ENCODE data around the gene VPS52.

DNA sequence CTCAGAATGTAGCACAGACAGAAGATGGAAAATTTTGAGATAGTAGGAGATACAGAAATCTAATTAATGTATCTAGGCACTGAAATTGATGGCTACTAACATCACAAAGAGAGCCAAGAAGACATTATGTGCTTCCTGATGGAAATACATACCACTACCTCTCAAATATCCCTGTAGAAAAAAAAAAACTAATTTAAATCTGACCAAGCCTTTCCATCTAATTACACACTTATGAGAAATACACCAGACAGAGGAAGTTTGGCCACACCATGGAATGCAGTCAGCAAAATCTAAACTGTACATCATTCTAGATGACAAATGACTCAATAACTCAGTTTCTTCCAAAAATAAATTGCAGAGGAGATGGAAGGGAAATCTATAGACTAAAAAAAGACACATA lies 18.9 kb downstream of the VPS52 start:
- TF ChIP-seq, protein P1, sequence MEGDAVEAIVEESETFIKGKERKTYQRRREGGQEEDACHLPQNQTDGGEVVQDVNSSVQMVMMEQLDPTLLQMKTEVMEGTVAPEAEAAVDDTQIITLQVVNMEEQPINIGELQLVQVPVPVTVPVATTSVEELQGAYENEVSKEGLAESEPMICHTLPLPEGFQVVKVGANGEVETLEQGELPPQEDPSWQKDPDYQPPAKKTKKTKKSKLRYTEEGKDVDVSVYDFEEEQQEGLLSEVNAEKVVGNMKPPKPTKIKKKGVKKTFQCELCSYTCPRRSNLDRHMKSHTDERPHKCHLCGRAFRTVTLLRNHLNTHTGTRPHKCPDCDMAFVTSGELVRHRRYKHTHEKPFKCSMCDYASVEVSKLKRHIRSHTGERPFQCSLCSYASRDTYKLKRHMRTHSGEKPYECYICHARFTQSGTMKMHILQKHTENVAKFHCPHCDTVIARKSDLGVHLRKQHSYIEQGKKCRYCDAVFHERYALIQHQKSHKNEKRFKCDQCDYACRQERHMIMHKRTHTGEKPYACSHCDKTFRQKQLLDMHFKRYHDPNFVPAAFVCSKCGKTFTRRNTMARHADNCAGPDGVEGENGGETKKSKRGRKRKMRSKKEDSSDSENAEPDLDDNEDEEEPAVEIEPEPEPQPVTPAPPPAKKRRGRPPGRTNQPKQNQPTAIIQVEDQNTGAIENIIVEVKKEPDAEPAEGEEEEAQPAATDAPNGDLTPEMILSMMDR (conservative IDR thresholded peaks at IDR 0.05; ENCODE audit: low read length) = no peak
- no peak for TF ChIP-seq EZH2phosphoT487 (IDR thresholded peaks at IDR 0.05; ENCODE audit: borderline replicate concordance, low read depth, low read length)
